Activated T-cell treated with anti-CD3 and anti-CD28 coated beads for 48 hours (primary cell): ENCODE measurements around the gene CNTNAP2.
"Not testable (repeated sequence)": the region's sequence is repeated elsewhere in the genome, so short reads cannot be mapped to it uniquely, and the experiment has no call there.

Experiments used
- DNase-seq: peaks from one replicate; pipeline ENCODE4 v3.0.0-alpha.2; 2020; ENCODE audit warnings: low read depth

CNTNAP2 gene

GRCh38 chr7:147567043-147567442 is 1450.4 kb downstream of the CNTNAP2 start:
- no peak for DNase-seq

- DNase-seq, result no peak
Measured at GRCh38 chr7:147569116-147569913, 1452.7 kb downstream of the CNTNAP2 start.

GRCh38 chr7:147570390-147570789 is 1453.8 kb downstream of the CNTNAP2 start:
- no peak for DNase-seq

GRCh38 chr7:147571436-147572185 is 1455.0 kb downstream of the CNTNAP2 start:
- DNase-seq, result no peak

GRCh38 chr7:147578196-147578595 is 1461.6 kb downstream of the CNTNAP2 start:
- DNase-seq, result no peak

- DNase-seq, result no peak
Measured at GRCh38 chr7:147579148-147579547, 1462.5 kb downstream of the CNTNAP2 start.

- no peak for DNase-seq
Measured at GRCh38 chr7:147584771-147585193, 1468.2 kb downstream of the CNTNAP2 start.

GRCh38 chr7:147586110-147586509 is 1469.5 kb downstream of the CNTNAP2 start:
- no peak for DNase-seq

- DNase-seq, result no peak
Measured at GRCh38 chr7:147586526-147586925, 1469.9 kb downstream of the CNTNAP2 start.

GRCh38 chr7:147593271-147594057 is 1476.9 kb downstream of the CNTNAP2 start:
- DNase-seq, result no peak

- no peak for DNase-seq
Measured at GRCh38 chr7:147595042-147595441, 1478.4 kb downstream of the CNTNAP2 start.

GRCh38 chr7:147598687-147599086 is 1482.1 kb downstream of the CNTNAP2 start:
- DNase-seq, result not testable (repeated sequence)

GRCh38 chr7:147605323-147605722 is 1488.7 kb downstream of the CNTNAP2 start:
- no peak for DNase-seq

GRCh38 chr7:147607157-147607800 is 1490.7 kb downstream of the CNTNAP2 start:
- no peak for DNase-seq

- no peak for DNase-seq
Measured at GRCh38 chr7:147611431-147611830, 1494.8 kb downstream of the CNTNAP2 start.

- DNase-seq, result no peak
Measured at GRCh38 chr7:147635288-147635687, 1518.7 kb downstream of the CNTNAP2 start.

- no peak for DNase-seq
Measured at GRCh38 chr7:147636553-147636952, 1520.0 kb downstream of the CNTNAP2 start.

GRCh38 chr7:147638566-147638965 is 1522.0 kb downstream of the CNTNAP2 start:
- DNase-seq, result no peak

- DNase-seq, result no peak
Measured at GRCh38 chr7:147639037-147639436, 1522.4 kb downstream of the CNTNAP2 start.

GRCh38 chr7:147639751-147640150 is 1523.2 kb downstream of the CNTNAP2 start:
- DNase-seq, result no peak

GRCh38 chr7:147640821-147641220 is 1524.2 kb downstream of the CNTNAP2 start:
- no peak for DNase-seq

- DNase-seq, result no peak
Measured at GRCh38 chr7:147646568-147646967, 1530.0 kb downstream of the CNTNAP2 start.
